ENCODE data around the gene PRSS27.
"Not testable (repeated sequence)": the region's sequence is repeated elsewhere in the genome, so short reads cannot be mapped to it uniquely, and the experiment has no call there.

The PRSS27 gene

DNA sequence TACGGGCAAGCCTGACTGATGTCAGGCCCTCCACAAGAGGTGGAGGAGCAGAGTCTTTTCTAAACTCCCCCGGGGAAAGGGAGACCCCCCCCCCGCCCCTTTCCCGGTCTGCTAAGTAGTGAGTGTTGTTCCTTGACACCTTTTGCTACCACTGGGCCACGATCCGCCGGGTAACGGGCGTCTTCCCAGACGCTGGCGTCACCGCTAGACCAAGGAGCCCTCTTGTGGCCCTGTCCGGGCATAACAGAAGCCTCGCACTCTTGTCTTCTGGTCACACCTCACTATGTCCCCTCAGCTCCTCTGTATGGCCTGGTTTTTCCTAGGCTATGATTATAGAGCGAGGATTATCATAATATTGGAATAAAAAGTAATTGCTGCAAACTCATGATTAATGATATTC is 50.0 kb downstream of the PRSS27 start:
- not testable (repeated sequence) for H4K8ac ChIP-seq (ENCODE audit: low read depth, low read length); H3K27ac ChIP-seq (replicated peaks; ENCODE audit: low read length); H3K4me3 ChIP-seq (ENCODE audit: low read length in 2 of 2); H3K14ac ChIP-seq (ENCODE audit: low read length); H3K4me2 ChIP-seq (ENCODE audit: insufficient read depth, low read length, poor library complexity, severe bottlenecking); H3K4me1 ChIP-seq (ENCODE audit: control insufficient read depth in 2 of 2, insufficient read depth in 1 of 2, low read depth in 1 of 2, low read length in 2 of 2); H2BK12ac ChIP-seq (ENCODE audit: low read length); H2BK5ac ChIP-seq (ENCODE audit: low read length); H3K9ac ChIP-seq (ENCODE audit: low read depth, low read length, poor library complexity); H3K27me3 ChIP-seq (ENCODE audit: control insufficient read depth in 3 of 3, insufficient read depth in 3 of 3, low read depth in 1 of 3, low read length in 3 of 3); H3K4ac ChIP-seq (ENCODE audit: low read length); H3K23ac ChIP-seq (ENCODE audit: low read depth, low read length, poor library complexity); H2AFZ ChIP-seq (ENCODE audit: low read length); H2BK15ac ChIP-seq (ENCODE audit: low read length); H2BK120ac ChIP-seq (ENCODE audit: low read depth, low read length); H3K18ac ChIP-seq (ENCODE audit: low read length); H2AK5ac ChIP-seq (ENCODE audit: low read depth, low read length); H4K91ac ChIP-seq (ENCODE audit: low read depth, low read length, poor library complexity); DNase-seq (ENCODE audit: low spot score); H3K9me3 ChIP-seq (replicated peaks in 1 of 2; ENCODE audit: control insufficient read depth in 2 of 2, insufficient read depth in 1 of 2, low read depth in 1 of 2, low read length in 2 of 2); H3K79me1 ChIP-seq (ENCODE audit: low read depth, low read length)
- no CpG with 5 or more reads among the region's 15 CpGs for WGBS, 2 donors (ENCODE audit: extremely low coverage in 2 of 2, insufficient read length in 2 of 2, insufficient replicate concordance in 1 of 2)
- peaks cover 0 to 11% of the 10 kb centered on the region in 2 donors for H3K36me3 ChIP-seq (replicated peaks in 1 of 2; ENCODE audit: control insufficient read depth in 2 of 2, insufficient read depth in 2 of 2, low read length in 2 of 2)

DNA sequence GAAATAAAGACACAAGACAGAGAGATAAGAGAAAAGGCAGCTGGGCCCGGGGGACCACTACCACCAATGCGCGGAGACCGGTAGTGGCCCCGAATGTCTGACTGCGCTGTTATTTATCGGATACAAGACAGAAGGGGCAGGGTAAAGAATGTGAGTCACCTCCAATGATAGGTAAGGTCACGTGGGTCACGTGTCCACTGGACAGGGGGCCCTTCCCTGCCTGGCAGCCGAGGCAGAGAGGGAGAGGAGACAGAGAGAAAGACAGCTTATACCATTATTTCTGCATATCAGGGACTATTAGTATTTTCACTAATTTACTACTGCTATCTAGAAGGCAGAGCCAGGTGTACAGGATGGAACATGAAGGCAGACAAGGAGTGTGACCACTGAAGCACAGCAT is 50.4 kb downstream of the PRSS27 start:
- H3K4me1 ChIP-seq (ENCODE audit: control insufficient read depth in 2 of 2, insufficient read depth in 1 of 2, low read depth in 1 of 2, low read length in 2 of 2); H3K79me1 ChIP-seq (ENCODE audit: low read depth, low read length); H3K14ac ChIP-seq (ENCODE audit: low read length); H3K4me2 ChIP-seq (ENCODE audit: insufficient read depth, low read length, poor library complexity, severe bottlenecking); H3K9ac ChIP-seq (ENCODE audit: low read depth, low read length, poor library complexity); H2BK12ac ChIP-seq (ENCODE audit: low read length); H3K18ac ChIP-seq (ENCODE audit: low read length); H2AK5ac ChIP-seq (ENCODE audit: low read depth, low read length); H2AFZ ChIP-seq (ENCODE audit: low read length); H3K27ac ChIP-seq (replicated peaks; ENCODE audit: low read length); H3K27me3 ChIP-seq (ENCODE audit: control insufficient read depth in 3 of 3, insufficient read depth in 3 of 3, low read depth in 1 of 3, low read length in 3 of 3); H3K4me3 ChIP-seq (ENCODE audit: low read length in 2 of 2); H2BK15ac ChIP-seq (ENCODE audit: low read length); H3K4ac ChIP-seq (ENCODE audit: low read length); H2BK5ac ChIP-seq (ENCODE audit: low read length); H3K23ac ChIP-seq (ENCODE audit: low read depth, low read length, poor library complexity); H3K9me3 ChIP-seq (replicated peaks in 1 of 2; ENCODE audit: control insufficient read depth in 2 of 2, insufficient read depth in 1 of 2, low read depth in 1 of 2, low read length in 2 of 2); DNase-seq (ENCODE audit: low spot score); H4K91ac ChIP-seq (ENCODE audit: low read depth, low read length, poor library complexity); H4K8ac ChIP-seq (ENCODE audit: low read depth, low read length); H2BK120ac ChIP-seq (ENCODE audit: low read depth, low read length): not testable (repeated sequence)
- WGBS, 2 donors (ENCODE audit: extremely low coverage in 2 of 2, insufficient read length in 2 of 2, insufficient replicate concordance in 1 of 2) = no CpG with 5 or more reads among the region's 10 CpGs
- H3K36me3 ChIP-seq (replicated peaks in 1 of 2; ENCODE audit: control insufficient read depth in 2 of 2, insufficient read depth in 2 of 2, low read length in 2 of 2) = peaks cover 0 to 11% of the 10 kb centered on the region in 2 donors

DNA sequence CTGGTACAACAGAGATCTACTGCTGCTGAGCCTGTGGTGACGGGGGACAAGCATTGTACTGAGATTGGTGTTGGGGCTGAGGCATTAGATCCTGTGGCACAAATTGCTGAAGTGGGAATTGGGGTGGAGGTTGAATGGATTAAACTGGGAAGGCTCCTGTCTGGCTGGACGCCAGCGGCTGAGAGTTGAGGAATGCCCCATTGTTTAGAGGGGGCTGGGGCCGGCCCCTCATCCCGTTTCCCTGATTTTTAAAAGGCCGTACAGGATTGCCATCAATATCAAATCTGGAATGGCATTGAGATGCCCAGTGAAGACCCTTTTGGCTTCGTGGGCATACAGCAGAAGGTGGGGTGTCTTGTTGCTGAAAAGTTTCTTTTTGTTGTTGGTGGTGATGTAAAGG is 53.4 kb downstream of the PRSS27 start:
- H3K27me3 ChIP-seq (ENCODE audit: control insufficient read depth in 3 of 3, insufficient read depth in 3 of 3, low read depth in 1 of 3, low read length in 3 of 3); H3K18ac ChIP-seq (ENCODE audit: low read length); H2BK12ac ChIP-seq (ENCODE audit: low read length); H3K27ac ChIP-seq (replicated peaks; ENCODE audit: low read length); H3K9ac ChIP-seq (ENCODE audit: low read depth, low read length, poor library complexity); DNase-seq (ENCODE audit: low spot score); H4K8ac ChIP-seq (ENCODE audit: low read depth, low read length); H3K4me1 ChIP-seq (ENCODE audit: control insufficient read depth in 2 of 2, insufficient read depth in 1 of 2, low read depth in 1 of 2, low read length in 2 of 2); H2BK120ac ChIP-seq (ENCODE audit: low read depth, low read length); H3K14ac ChIP-seq (ENCODE audit: low read length); H2BK5ac ChIP-seq (ENCODE audit: low read length); H3K9me3 ChIP-seq (replicated peaks in 1 of 2; ENCODE audit: control insufficient read depth in 2 of 2, insufficient read depth in 1 of 2, low read depth in 1 of 2, low read length in 2 of 2); H2AK5ac ChIP-seq (ENCODE audit: low read depth, low read length); H3K4me2 ChIP-seq (ENCODE audit: insufficient read depth, low read length, poor library complexity, severe bottlenecking); H3K79me1 ChIP-seq (ENCODE audit: low read depth, low read length); H3K4me3 ChIP-seq (ENCODE audit: low read length in 2 of 2); H4K91ac ChIP-seq (ENCODE audit: low read depth, low read length, poor library complexity); H3K23ac ChIP-seq (ENCODE audit: low read depth, low read length, poor library complexity); H2AFZ ChIP-seq (ENCODE audit: low read length); H2BK15ac ChIP-seq (ENCODE audit: low read length); H3K4ac ChIP-seq (ENCODE audit: low read length): not testable (repeated sequence)
- peaks cover 0 to 11% of the 10 kb centered on the region in 2 donors for H3K36me3 ChIP-seq (replicated peaks in 1 of 2; ENCODE audit: control insufficient read depth in 2 of 2, insufficient read depth in 2 of 2, low read length in 2 of 2)
- no CpG with 5 or more reads among the region's 7 CpGs for WGBS, 2 donors (ENCODE audit: extremely low coverage in 2 of 2, insufficient read length in 2 of 2, insufficient replicate concordance in 1 of 2)

DNA sequence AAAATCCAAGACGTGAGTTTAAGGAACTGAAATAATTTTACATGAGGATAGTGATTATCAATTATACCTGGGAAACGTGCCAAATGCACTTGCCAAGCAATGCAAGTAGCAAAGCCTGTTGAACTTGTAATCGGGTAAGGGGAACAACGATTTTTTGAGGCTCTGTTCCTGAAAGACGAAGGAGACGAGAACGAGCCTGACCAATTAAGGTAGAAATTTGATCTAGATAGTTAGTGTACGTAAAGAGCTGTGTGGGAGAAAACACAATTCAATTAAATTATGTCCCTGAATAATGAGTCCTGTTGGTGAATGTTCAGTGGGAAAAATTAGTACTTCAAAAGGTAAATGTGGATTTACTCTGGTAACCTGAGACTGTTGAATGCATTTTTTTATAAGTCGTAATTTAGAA is 55.4 kb downstream of the PRSS27 start:
- H3K14ac ChIP-seq (ENCODE audit: low read length) = no peak overlapping the region
- no CpG with 5 or more reads among the region's 9 CpGs for WGBS, 2 donors (ENCODE audit: extremely low coverage in 2 of 2, insufficient read length in 2 of 2, insufficient replicate concordance in 1 of 2)
- no peaks in the 10 kb centered on the region for H3K27me3 ChIP-seq (ENCODE audit: control insufficient read depth in 3 of 3, insufficient read depth in 3 of 3, low read depth in 1 of 3, low read length in 3 of 3)
- no peak overlapping the region for H2BK120ac ChIP-seq (ENCODE audit: low read depth, low read length)
- peaks cover 0 to 11% of the 10 kb centered on the region in 2 donors for H3K36me3 ChIP-seq (replicated peaks in 1 of 2; ENCODE audit: control insufficient read depth in 2 of 2, insufficient read depth in 2 of 2, low read length in 2 of 2)
- H2BK12ac ChIP-seq (ENCODE audit: low read length) = no peak overlapping the region
- H3K23ac ChIP-seq (ENCODE audit: low read depth, low read length, poor library complexity) = no peak overlapping the region
- no peak overlapping the region for H3K18ac ChIP-seq (ENCODE audit: low read length)
- no peak overlapping the region for H2AK5ac ChIP-seq (ENCODE audit: low read depth, low read length)
- no peak overlapping the region for H3K4me3 ChIP-seq (ENCODE audit: low read length in 2 of 2)
- no peak overlapping the region for H2BK5ac ChIP-seq (ENCODE audit: low read length)
- no peaks in the 10 kb centered on the region for H3K9me3 ChIP-seq (replicated peaks in 1 of 2; ENCODE audit: control insufficient read depth in 2 of 2, insufficient read depth in 1 of 2, low read depth in 1 of 2, low read length in 2 of 2)
- H3K4me1 ChIP-seq (ENCODE audit: control insufficient read depth in 2 of 2, insufficient read depth in 1 of 2, low read depth in 1 of 2, low read length in 2 of 2) = no peaks in the 10 kb centered on the region
- no peak overlapping the region for H4K8ac ChIP-seq (ENCODE audit: low read depth, low read length)
- H3K4me2 ChIP-seq (ENCODE audit: insufficient read depth, low read length, poor library complexity, severe bottlenecking) = no peak overlapping the region
- H2AFZ ChIP-seq (ENCODE audit: low read length) = no peak overlapping the region
- no peak overlapping the region for H3K27ac ChIP-seq (replicated peaks; ENCODE audit: low read length)
- DNase-seq (ENCODE audit: low spot score) = no peak
- H3K4ac ChIP-seq (ENCODE audit: low read length) = no peak overlapping the region
- no peak overlapping the region for H4K91ac ChIP-seq (ENCODE audit: low read depth, low read length, poor library complexity)
- H3K9ac ChIP-seq (ENCODE audit: low read depth, low read length, poor library complexity) = no peak overlapping the region
- no peaks in the 10 kb centered on the region for H3K79me1 ChIP-seq (ENCODE audit: low read depth, low read length)
- H2BK15ac ChIP-seq (ENCODE audit: low read length) = no peak overlapping the region
